Measurements from ENCODE around the gene AKR7A3. TPM values are rescaled to one million over a fixed set of nuclear protein-coding genes. Genes with fewer than 3 reads are reported as not detected.
A peak's percentile ranks its signal among the peaks of the same experiment; 100 is the strongest.

The AKR7A3 gene
- total and polyA plus RNA-seq, 9 of the 15 experiments (the other 6 are each of a cell fraction or from before 2014, with no cell fraction given), result 0.04 to 1.5 (median 0.44) TPM; not detected in 1

DNA sequence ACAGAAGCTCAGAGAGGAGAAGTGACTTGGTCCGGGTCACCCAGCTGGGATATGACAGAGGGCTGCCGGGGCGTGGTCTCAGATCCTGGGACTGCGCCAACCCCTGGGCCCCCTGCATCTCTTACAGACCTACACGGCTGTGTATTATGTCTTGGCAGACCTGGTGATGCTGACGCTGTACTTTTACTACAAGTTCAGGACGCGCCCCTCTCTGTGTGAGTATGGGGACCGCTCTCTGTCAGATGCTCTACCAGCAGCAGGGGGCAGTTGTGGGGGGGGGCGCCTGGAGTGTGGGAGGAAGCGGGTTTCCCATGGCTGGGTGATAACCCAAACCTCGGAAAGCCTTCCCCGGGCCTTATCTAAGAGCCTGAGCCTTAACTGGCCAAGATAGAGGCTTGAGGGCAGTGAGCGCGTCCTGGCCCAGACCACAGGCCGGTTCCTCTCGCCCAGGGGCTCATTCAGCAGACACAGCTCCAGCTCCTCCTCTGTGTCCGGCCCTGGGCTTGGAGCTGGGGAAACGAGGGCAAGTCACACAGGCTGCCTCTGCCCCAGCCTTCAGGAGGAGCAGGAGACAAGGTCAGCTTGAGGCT lies 36.9 kb upstream of the AKR7A3 start (continued):
- no peak for TF ChIP-seq RAD51 (IDR thresholded peaks at IDR 0.05; ENCODE audit: borderline replicate concordance, low read depth)
- TF ChIP-seq, protein P1, sequence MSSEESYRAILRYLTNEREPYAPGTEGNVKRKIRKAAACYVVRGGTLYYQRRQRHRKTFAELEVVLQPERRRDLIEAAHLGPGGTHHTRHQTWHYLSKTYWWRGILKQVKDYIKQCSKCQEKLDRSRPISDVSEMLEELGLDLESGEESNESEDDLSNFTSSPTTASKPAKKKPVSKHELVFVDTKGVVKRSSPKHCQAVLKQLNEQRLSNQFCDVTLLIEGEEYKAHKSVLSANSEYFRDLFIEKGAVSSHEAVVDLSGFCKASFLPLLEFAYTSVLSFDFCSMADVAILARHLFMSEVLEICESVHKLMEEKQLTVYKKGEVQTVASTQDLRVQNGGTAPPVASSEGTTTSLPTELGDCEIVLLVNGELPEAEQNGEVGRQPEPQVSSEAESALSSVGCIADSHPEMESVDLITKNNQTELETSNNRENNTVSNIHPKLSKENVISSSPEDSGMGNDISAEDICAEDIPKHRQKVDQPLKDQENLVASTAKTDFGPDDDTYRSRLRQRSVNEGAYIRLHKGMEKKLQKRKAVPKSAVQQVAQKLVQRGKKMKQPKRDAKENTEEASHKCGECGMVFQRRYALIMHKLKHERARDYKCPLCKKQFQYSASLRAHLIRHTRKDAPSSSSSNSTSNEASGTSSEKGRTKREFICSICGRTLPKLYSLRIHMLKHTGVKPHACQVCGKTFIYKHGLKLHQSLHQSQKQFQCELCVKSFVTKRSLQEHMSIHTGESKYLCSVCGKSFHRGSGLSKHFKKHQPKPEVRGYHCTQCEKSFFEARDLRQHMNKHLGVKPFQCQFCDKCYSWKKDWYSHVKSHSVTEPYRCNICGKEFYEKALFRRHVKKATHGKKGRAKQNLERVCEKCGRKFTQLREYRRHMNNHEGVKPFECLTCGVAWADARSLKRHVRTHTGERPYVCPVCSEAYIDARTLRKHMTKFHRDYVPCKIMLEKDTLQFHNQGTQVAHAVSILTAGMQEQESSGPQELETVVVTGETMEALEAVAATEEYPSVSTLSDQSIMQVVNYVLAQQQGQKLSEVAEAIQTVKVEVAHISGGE (CRISPR knock-in tag; IDR thresholded peaks at IDR 0.05), result peak in 1 of 3 experiments; percentile 37; a peak in 1 of 6 replicates
- no peak for TF ChIP-seq EHMT2 (IDR thresholded peaks at IDR 0.05)
- no peak for TF ChIP-seq ZNF586 (CRISPR knock-in tag; conservative IDR thresholded peaks at IDR 0.05)
- TF ChIP-seq, protein P2, sequence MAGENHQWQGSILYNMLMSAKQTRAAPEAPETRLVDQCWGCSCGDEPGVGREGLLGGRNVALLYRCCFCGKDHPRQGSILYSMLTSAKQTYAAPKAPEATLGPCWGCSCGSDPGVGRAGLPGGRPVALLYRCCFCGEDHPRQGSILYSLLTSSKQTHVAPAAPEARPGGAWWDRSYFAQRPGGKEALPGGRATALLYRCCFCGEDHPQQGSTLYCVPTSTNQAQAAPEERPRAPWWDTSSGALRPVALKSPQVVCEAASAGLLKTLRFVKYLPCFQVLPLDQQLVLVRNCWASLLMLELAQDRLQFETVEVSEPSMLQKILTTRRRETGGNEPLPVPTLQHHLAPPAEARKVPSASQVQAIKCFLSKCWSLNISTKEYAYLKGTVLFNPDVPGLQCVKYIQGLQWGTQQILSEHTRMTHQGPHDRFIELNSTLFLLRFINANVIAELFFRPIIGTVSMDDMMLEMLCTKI (IDR thresholded peaks at IDR 0.05; ENCODE audit: partially characterized antibody), result no peak
- TF ChIP-seq, protein P3, sequence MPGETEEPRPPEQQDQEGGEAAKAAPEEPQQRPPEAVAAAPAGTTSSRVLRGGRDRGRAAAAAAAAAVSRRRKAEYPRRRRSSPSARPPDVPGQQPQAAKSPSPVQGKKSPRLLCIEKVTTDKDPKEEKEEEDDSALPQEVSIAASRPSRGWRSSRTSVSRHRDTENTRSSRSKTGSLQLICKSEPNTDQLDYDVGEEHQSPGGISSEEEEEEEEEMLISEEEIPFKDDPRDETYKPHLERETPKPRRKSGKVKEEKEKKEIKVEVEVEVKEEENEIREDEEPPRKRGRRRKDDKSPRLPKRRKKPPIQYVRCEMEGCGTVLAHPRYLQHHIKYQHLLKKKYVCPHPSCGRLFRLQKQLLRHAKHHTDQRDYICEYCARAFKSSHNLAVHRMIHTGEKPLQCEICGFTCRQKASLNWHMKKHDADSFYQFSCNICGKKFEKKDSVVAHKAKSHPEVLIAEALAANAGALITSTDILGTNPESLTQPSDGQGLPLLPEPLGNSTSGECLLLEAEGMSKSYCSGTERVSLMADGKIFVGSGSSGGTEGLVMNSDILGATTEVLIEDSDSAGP (CRISPR knock-in tag; IDR thresholded peaks at IDR 0.05), result no peak
- TF ChIP-seq, protein P4, sequence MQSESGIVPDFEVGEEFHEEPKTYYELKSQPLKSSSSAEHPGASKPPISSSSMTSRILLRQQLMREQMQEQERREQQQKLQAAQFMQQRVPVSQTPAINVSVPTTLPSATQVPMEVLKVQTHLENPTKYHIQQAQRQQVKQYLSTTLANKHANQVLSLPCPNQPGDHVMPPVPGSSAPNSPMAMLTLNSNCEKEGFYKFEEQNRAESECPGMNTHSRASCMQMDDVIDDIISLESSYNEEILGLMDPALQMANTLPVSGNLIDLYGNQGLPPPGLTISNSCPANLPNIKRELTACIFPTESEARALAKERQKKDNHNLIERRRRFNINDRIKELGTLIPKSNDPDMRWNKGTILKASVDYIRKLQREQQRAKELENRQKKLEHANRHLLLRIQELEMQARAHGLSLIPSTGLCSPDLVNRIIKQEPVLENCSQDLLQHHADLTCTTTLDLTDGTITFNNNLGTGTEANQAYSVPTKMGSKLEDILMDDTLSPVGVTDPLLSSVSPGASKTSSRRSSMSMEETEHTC (IDR thresholded peaks at IDR 0.05), result no peak
- TF ChIP-seq YY1 (IDR thresholded peaks at IDR 0.05; ENCODE audit: borderline replicate concordance in 1 of 3, control insufficient read depth in 1 of 3, extremely low read depth in 1 of 3, insufficient read depth in 3 of 3, insufficient read length in 1 of 3, insufficient replicate concordance in 2 of 3, low read depth in 1 of 3, low read length in 2 of 3), result no peak
- no peak for TF ChIP-seq SNRNP70 (optimal IDR thresholded peaks at IDR 0.05; ENCODE audit: low read depth, low read length)
- no peak for TF ChIP-seq ZNF274 (IDR thresholded peaks at IDR 0.05; ENCODE audit: borderline replicate concordance, low read depth, low read length)
- TF ChIP-seq FOXP1 (CRISPR knock-in tag; IDR thresholded peaks at IDR 0.05), result no peak
- no peak for TF ChIP-seq ZNF436 (CRISPR knock-in tag; IDR thresholded peaks at IDR 0.05)
- no peak for TF ChIP-seq CBX2 (IDR thresholded peaks at IDR 0.05; ENCODE audit: insufficient read depth, low read length, poor library complexity, severe bottlenecking)
- TF ChIP-seq ELF4 (CRISPR knock-in tag; IDR thresholded peaks at IDR 0.05), result no peak
- TF ChIP-seq ZNF583 (CRISPR knock-in tag; IDR thresholded peaks at IDR 0.05), result no peak
- peak; percentile 70 for TF ChIP-seq HMGN3 (IDR thresholded peaks at IDR 0.05; ENCODE audit: borderline replicate concordance, extremely low read depth, insufficient read length, low read depth, low read length)
- TF ChIP-seq, protein P5, sequence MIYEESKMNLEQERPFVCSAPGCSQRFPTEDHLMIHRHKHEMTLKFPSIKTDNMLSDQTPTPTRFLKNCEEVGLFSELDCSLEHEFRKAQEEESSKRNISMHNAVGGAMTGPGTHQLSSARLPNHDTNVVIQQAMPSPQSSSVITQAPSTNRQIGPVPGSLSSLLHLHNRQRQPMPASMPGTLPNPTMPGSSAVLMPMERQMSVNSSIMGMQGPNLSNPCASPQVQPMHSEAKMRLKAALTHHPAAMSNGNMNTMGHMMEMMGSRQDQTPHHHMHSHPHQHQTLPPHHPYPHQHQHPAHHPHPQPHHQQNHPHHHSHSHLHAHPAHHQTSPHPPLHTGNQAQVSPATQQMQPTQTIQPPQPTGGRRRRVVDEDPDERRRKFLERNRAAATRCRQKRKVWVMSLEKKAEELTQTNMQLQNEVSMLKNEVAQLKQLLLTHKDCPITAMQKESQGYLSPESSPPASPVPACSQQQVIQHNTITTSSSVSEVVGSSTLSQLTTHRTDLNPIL (CRISPR knock-in tag; IDR thresholded peaks at IDR 0.05), result no peak

Data from K562 (cell line).